Forelimb muscle (tissue), 1 donor: ENCODE measurements around the gene ACTR6. TPM values are rescaled to one million over a fixed set of nuclear protein-coding genes. Genes with fewer than 3 reads are reported as not detected.
A peak's percentile ranks its signal among the peaks of the same experiment; 100 is the strongest.

Experiments
- DNase-seq: peaks from one replicate; pipeline ENCODE4 v3.0.0-alpha.2; 2013; ENCODE audit warnings: low read depth
- polyA plus RNA-seq: library from polyadenylated mRNA; unstranded; fragments of 120-200 nt; gene quantifications from one replicate; pipeline ENCODE4 v1.2.1, GENCODE V29; 2013; ENCODE audit not compliant: insufficient read length

Gene ACTR6
- polyA plus RNA-seq, 1 donor, result 18.1 TPM

DNA sequence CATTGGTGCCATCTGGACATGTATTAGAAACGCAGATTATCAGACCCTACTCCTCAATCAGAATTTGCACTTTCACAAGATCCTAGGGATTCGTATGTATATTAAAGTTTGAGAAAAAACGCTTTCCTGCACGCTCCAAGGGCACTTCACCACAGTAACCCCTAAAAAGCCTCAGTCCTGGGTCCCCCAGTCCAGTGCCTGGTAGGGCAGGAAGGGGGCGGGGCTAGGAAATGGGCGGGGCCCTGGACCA, 65.9 kb downstream of the ACTR6 start:
- DNase-seq, result no peak

DNA sequence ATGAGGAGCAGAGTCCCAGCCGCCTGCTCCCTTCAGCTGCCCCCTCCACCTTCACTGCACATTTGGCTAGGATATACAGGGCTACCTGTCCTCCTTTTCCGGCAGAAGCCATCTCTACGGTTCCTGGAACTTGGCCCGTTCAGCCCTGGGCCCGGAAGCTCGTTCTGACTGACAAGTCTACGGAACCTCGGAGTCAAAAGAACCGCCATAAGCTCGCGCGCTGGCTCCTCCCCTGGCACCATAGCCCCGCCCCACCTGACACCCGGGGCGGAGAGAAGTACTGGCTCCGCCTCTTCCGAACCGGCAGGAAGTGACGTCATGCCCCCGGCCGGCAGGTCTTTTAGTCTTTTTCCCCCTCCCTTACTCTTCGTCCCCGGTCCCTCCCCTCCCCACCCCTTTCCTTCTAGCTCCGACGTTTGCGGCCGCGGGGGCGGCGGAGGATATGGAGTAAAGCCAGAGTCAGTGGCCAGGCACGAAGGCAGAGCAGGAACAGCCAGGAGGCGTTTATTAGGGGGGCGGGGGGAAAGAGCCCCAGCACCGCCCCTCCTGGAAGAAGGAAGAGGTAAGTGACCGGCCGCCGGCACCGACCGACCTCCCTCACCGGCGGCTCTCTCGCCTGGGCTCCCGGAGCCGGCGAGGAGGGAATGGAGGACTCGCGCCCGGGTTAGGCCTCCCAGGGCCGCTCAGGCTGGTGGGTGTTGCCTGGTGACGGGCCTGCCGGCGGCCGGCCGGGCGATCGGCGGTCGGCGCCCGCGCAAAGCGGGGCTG, 66.4 kb downstream of the ACTR6 start, which contains the start of the genes DEPDC4 and SCYL2:
Gene DEPDC4, minus strand, starts transcription at position 245 of the 768 bp plus-strand sequence. Its CDS starts 3 bp downstream, at position 242.
Gene SCYL2, plus strand, starts transcription at position 343 of the 768 bp plus-strand sequence. CDS start 15,794 bp downstream, outside the sequence.
- peak; percentile 81 for DNase-seq

DNA sequence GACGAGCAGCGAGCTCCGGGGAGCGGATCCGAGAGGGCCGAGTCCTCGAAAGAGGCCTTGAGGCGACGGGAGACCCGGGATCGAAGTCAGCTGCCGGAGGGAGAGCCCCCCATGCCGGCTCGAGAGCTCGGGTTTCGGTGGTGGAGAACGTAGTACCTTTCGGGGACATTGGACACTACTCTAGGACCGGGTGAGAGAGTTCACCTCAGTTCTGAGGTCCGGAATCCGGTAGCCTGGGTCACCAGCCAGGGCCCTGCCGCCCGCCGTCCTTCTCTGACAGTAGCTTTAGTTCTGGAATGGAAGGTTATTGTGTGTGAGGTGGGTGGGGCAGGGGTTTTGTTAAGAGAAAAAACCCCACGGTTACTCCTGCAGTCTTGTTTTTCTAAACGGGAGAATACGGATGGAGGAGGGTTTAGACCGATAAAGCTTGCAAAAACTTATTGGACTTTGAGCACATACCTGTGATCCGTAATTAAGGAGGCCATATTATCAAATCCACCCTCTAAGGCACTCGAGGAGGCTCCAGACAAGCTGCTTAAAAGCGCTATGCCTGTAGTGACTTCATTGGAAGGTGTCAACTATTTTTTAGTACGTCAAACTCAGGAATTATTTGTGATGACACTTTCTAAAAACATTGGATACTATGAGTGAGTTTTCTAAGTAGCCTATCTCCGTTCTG, 67.1 kb downstream of the ACTR6 start:
- DNase-seq, result no peak

DNA sequence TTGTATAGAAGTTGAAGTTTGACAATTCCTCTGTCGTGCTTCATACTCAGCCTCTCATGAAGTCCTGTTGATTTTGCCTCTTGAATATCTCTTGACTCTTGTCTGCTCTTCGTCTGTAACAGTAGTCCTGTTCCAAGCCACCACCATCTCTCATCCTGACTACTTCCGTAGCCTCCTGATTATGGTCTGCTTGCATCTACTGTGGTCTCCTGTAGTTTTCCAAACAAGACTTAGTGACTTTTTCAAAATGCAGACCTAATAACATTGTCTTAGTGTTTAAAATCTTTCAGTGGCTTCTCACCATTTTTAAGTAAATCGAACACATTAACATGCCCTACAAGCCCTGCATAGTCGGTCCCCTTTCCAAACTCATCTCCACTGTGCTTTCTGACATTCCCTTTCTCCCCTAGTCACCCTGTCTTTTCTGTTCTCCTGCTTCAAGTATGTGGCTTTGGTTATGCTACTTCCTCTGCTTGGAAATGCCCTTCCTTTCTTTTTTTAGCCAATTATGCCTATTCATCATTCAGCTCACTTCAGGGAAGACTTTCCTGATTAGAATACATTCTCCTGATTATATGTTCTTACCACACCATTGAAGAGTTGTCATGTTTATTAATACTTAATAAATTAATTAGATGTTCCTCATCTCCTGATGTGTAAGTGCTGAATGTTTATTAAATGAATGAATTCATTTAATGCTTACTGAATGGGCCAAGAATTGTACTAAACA, 68.4 kb downstream of the ACTR6 start:
- DNase-seq, result no peak

DNA sequence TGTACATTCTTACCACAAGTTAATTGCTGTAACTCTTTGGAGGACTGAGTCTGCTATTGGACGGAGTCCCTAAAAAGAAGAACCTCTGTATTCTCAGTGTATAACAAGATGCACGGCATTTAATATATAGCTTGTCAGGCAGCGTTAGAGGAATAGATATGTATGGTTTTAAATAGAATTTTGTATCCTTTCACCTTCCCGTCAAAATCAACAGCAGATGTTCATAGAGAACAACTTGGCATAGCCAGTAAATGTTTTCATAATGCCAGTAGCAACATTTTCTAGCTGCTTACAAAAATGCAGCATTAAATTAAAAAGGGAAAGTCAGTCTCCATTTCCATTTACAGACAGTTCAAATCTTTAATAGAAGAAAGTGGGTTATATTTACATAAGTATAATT, 73.2 kb downstream of the ACTR6 start:
- DNase-seq, result no peak

Other genes with a start within 250 kb of the ACTR6 start
- gene ANKS1B, start 215.9 kb upstream of the ACTR6 start, polyA plus RNA-seq, result 2.3 TPM
- 15.1 TPM for gene BLTP3B, start 57.9 kb upstream of the ACTR6 start, polyA plus RNA-seq
- gene DEPDC4, start 66.3 kb downstream of the ACTR6 start, polyA plus RNA-seq, result 1.0 TPM
- gene SCYL2, start 66.4 kb downstream of the ACTR6 start, polyA plus RNA-seq, result 31.1 TPM
- 0.06 TPM for gene SLC17A8, start 156.3 kb downstream of the ACTR6 start, polyA plus RNA-seq